Trophoblast cell (in vitro differentiated cells and primary cell): ENCODE measurements around the gene HAND2.

ENCODE experiments used
- DNase-seq, 2 donors: peaks; one replicate each; pipeline ENCODE4 v3.0.0-alpha.2; 2016
- H2AFZ ChIP-seq: 2 replicates; pipeline ENCODE4 v1.6.1; 2013; ENCODE audit warnings: low read length, moderate library complexity, mild to moderate bottlenecking; ENCODE audit not compliant: insufficient read depth, poor library complexity
- H2AK5ac ChIP-seq: 2 replicates; pipeline ENCODE4 v1.6.1; 2013; ENCODE audit warnings: mild to moderate bottlenecking, low read length
- H2BK120ac ChIP-seq: 2 replicates; pipeline ENCODE4 v1.6.1; 2013; ENCODE audit warnings: low read length, mild to moderate bottlenecking, moderate library complexity; ENCODE audit not compliant: insufficient read depth, poor library complexity
- H2BK12ac ChIP-seq: 2 replicates; pipeline ENCODE4 v1.6.1; 2013; ENCODE audit warnings: mild to moderate bottlenecking, low read length, moderate library complexity
- H2BK5ac ChIP-seq: 2 replicates; pipeline ENCODE4 v1.6.1; 2013; ENCODE audit warnings: low read length, low read depth, moderate library complexity, mild to moderate bottlenecking; ENCODE audit not compliant: poor library complexity
- H3K14ac ChIP-seq: 2 replicates; pipeline ENCODE4 v1.6.1; 2013; ENCODE audit warnings: mild to moderate bottlenecking, low read length
- H3K18ac ChIP-seq: 2 replicates; pipeline ENCODE4 v1.6.1; 2013; ENCODE audit warnings: mild to moderate bottlenecking, low read length
- H3K23ac ChIP-seq: 2 replicates; pipeline ENCODE4 v1.6.1; 2013; ENCODE audit warnings: low read length
- H3K27ac ChIP-seq: 2 replicates; pipeline ENCODE4 v1.5.1; 2013; ENCODE audit warnings: low read depth, mild to moderate bottlenecking, inconsistent platforms, low read length, moderate library complexity
- H3K27me3 ChIP-seq: 2 replicates; pipeline ENCODE4 v1.6.1; 2013; ENCODE audit warnings: inconsistent platforms, mild to moderate bottlenecking, low read length, moderate library complexity; ENCODE audit not compliant: insufficient read depth
- H3K36me3 ChIP-seq, 2 experiments: 1 replicate in 1 of 2; 2 replicates in 1 of 2; pipeline ENCODE4 v1.6.1; 2013; ENCODE audit warnings: low read length in 2 of 2, mild to moderate bottlenecking in 2 of 2, moderate library complexity in 1 of 2; ENCODE audit not compliant: insufficient read depth in 2 of 2, control insufficient read depth in 1 of 2
- H3K4ac ChIP-seq: 2 replicates; pipeline ENCODE4 v1.6.1; 2013; ENCODE audit warnings: low read depth, mild to moderate bottlenecking, low read length, moderate library complexity
- H3K4me1 ChIP-seq, 2 experiments: 1 replicate in 1 of 2; 2 replicates in 1 of 2; pipeline ENCODE4 v1.6.1; 2013; ENCODE audit warnings: low read length in 2 of 2, mild to moderate bottlenecking in 2 of 2, moderate library complexity in 1 of 2; ENCODE audit not compliant: insufficient read depth in 2 of 2, control insufficient read depth in 1 of 2
- H3K4me2 ChIP-seq: 2 replicates; pipeline ENCODE4 v1.6.1; 2013; ENCODE audit warnings: inconsistent platforms, mild to moderate bottlenecking, low read length, moderate library complexity
- H3K4me3 ChIP-seq: 2 replicates; pipeline ENCODE4 v1.5.1; 2013; ENCODE audit warnings: mild to moderate bottlenecking, low read depth, low read length, inconsistent platforms
- H3K79me1 ChIP-seq: one replicate; pipeline ENCODE4 v1.6.1; 2013; ENCODE audit warnings: low read length
- H3K79me2 ChIP-seq: 2 replicates; pipeline ENCODE4 v1.6.1; 2013; ENCODE audit warnings: low read length, mild to moderate bottlenecking; ENCODE audit not compliant: control insufficient read depth, insufficient read depth, poor library complexity
- H3K9ac ChIP-seq: 2 replicates; pipeline ENCODE4 v1.6.1; 2013; ENCODE audit warnings: mild to moderate bottlenecking, low read length
- H3K9me3 ChIP-seq: 2 replicates; pipeline ENCODE4 v1.6.1; 2013; ENCODE audit warnings: low read depth, mild to moderate bottlenecking, control low read depth, inconsistent platforms, low read length; ENCODE audit not compliant: insufficient read depth
- H4K12ac ChIP-seq: 2 replicates; pipeline ENCODE4 v1.6.1; 2013; ENCODE audit warnings: low read depth, mild to moderate bottlenecking, low read length, moderate library complexity
- H4K8ac ChIP-seq: 2 replicates; pipeline ENCODE4 v1.6.1; 2013; ENCODE audit warnings: low read depth, mild to moderate bottlenecking, low read length, moderate library complexity
- H4K91ac ChIP-seq: one replicate; pipeline ENCODE4 v1.6.1; 2013; ENCODE audit warnings: low read depth, mild to moderate bottlenecking, low read length, moderate library complexity
- WGBS: extraction: QIAGEN DNeasy Blood & Tissue Kit; methylation state at CpG from one replicate; pipeline ENCODE4 v1.1.7; 2013; ENCODE audit warnings: missing lambda C conversion rate; ENCODE audit not compliant: insufficient read length, insufficient coverage; ENCODE audit errors: extremely low coverage; 5-methylcytosine and 5-hydroxymethylcytosine counted together

Gene HAND2

DNA sequence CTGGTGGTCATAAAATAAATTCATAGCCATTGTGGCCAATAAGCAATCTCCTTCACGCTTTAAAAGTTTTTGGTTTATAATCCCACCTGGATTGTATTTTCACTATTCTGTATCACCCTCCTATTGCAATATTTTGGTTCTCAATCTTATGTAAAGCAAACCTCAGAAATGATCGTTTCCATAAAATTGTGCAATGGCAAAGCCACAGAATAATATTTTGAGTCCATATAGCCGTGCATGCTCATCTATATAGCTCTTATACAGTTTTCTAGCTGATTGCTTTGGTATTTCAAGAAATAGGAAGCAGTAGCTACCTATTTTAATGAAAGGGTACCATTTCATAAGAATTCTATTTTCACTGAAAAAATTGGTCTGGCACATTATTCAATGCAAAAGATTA, 10.0 kb upstream of the HAND2 start:
- no CpG with 5 or more reads among the region's 3 CpGs for WGBS

DNA sequence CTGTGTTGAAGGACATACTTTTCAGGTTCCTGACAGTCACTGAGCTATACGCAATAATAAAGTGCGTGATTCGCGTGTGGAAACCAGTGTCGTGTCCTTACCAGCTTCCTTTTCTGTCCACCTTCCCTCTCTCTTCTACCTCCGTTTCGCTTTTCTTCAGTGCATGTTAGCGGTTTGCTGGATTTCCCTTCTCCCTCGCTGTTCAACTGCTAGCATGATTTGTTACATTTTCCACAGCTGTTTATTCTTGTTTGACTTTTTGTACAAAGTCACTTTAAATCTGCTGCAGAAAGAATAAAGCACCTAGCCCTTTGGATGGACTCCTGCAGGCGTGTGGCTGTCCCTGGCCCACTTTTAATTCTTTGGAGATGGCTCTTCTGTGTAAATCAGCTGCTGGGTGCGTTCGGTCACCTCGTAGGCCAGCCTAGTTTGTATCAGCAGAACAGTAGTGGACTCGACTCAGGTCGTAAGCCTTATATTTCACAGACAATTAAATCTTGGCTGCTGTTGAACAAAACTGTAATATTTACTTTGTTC, 8.9 kb upstream of the HAND2 start:
- Histone ChIP-seq H3K36me3 (no peaks in the 10 kb centered on the region), H3K9ac (no peak overlapping the region), H2BK120ac (no peak overlapping the region), H3K4ac (no peak overlapping the region), H2BK12ac (no peak overlapping the region), H3K27me3 (peaks cover 43% of the 10 kb centered on the region), H3K79me2 (no peaks in the 10 kb centered on the region), H3K23ac (no peak overlapping the region), H3K4me3 (no peak overlapping the region), H4K91ac (no peak overlapping the region), H2BK5ac (no peak overlapping the region), H3K27ac (no peak overlapping the region), H2AFZ (peak overlapping the region; percentile 5), H3K14ac (no peak overlapping the region), H3K4me2 (peak overlapping the region; percentile 60), H3K9me3 (peaks cover 2% of the 10 kb centered on the region), H4K12ac (no peak overlapping the region), H2AK5ac (no peak overlapping the region), H3K79me1 (no peaks in the 10 kb centered on the region), H4K8ac (no peak overlapping the region), H3K18ac (no peak overlapping the region), H3K4me1 (peaks cover 10% of the 10 kb centered on the region in 2 experiments)
- no peak for DNase-seq
- no CpG with 5 or more reads among the region's 15 CpGs for WGBS

More for the DNA sequence above, 10.0 kb upstream of the HAND2 start:
- Histone ChIP-seq H3K9ac (no peak overlapping the region), H3K79me1 (no peaks in the 10 kb centered on the region), H2BK5ac (no peak overlapping the region), H3K4me3 (no peak overlapping the region), H4K8ac (no peak overlapping the region), H3K18ac (no peak overlapping the region), H3K9me3 (peaks cover 2% of the 10 kb centered on the region), H3K27me3 (peaks cover 37% of the 10 kb centered on the region), H4K12ac (no peak overlapping the region), H2BK12ac (no peak overlapping the region), H3K4me1 (peaks cover 10% of the 10 kb centered on the region in 2 experiments), H3K23ac (no peak overlapping the region), H3K4ac (no peak overlapping the region), H3K36me3 (no peaks in the 10 kb centered on the region), H2BK120ac (no peak overlapping the region), H3K4me2 (no peak overlapping the region), H2AK5ac (no peak overlapping the region), H3K79me2 (no peaks in the 10 kb centered on the region), H3K27ac (no peak overlapping the region), H2AFZ (no peak overlapping the region), H4K91ac (no peak overlapping the region), H3K14ac (no peak overlapping the region)
- no peak for DNase-seq

DNA sequence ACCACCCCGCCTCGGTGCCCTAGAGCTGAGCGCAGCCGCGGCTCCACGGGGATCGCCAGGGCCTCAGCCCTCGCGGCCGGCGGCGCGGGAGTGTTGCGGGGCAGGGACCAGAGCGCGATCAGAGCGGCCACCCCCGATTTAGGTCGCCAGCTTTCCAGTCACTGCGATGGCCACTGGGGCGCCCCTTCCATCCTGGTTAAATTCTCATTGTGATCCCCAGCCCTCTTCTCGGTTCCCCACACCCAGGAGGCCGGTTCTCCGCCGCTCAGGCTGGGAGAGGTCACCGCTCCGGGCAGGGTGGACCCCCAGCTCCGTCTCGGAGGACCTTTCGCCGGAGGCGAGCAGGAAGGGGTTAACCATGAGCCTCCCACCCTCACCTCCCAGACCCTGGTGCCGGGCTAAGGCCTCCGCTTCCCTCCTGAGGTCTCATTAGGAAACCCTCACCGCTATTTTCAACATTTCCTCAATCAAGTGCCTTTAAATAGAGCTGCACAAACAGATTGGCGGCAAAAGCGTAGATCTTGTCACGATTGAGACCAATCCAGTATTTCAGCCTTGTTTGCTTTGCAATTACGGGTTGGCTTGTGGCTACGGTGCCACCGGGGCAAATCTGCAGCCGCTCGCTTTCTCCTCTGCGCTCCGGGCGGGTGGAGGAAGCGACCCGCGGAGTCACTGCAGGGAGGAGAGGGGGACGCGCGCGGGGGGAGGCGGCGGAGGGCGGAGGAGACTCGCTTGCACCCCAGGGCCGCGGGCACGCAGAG, 8.3 kb upstream of the HAND2 start:
- H2BK5ac ChIP-seq: no peak overlapping the region
- H2AK5ac ChIP-seq: no peak overlapping the region
- no peak overlapping the region for H2BK120ac ChIP-seq
- H3K27me3 ChIP-seq: peaks cover 49% of the 10 kb centered on the region
- WGBS: no CpG with 5 or more reads among the region's 60 CpGs
- H2AFZ ChIP-seq: peak overlapping the region; percentile 26
- H3K79me2 ChIP-seq: no peaks in the 10 kb centered on the region
- H3K4me3 ChIP-seq: no peak overlapping the region
- H3K4me2 ChIP-seq: peak overlapping the region; percentile 60
- no peak overlapping the region for H3K18ac ChIP-seq
- peaks cover 10% of the 10 kb centered on the region in 2 experiments for H3K4me1 ChIP-seq
- H3K14ac ChIP-seq: no peak overlapping the region
- no peak overlapping the region for H3K9ac ChIP-seq
- no peaks in the 10 kb centered on the region for H3K79me1 ChIP-seq
- H4K12ac ChIP-seq: no peak overlapping the region
- no peak overlapping the region for H3K4ac ChIP-seq
- peak in 1 of 2 donors; percentile 18 for DNase-seq
- no peak overlapping the region for H3K23ac ChIP-seq
- H3K9me3 ChIP-seq: peaks cover 2% of the 10 kb centered on the region
- no peaks in the 10 kb centered on the region for H3K36me3 ChIP-seq
- no peak overlapping the region for H3K27ac ChIP-seq
- H2BK12ac ChIP-seq: no peak overlapping the region
- no peak overlapping the region for H4K8ac ChIP-seq
- no peak overlapping the region for H4K91ac ChIP-seq

DNA sequence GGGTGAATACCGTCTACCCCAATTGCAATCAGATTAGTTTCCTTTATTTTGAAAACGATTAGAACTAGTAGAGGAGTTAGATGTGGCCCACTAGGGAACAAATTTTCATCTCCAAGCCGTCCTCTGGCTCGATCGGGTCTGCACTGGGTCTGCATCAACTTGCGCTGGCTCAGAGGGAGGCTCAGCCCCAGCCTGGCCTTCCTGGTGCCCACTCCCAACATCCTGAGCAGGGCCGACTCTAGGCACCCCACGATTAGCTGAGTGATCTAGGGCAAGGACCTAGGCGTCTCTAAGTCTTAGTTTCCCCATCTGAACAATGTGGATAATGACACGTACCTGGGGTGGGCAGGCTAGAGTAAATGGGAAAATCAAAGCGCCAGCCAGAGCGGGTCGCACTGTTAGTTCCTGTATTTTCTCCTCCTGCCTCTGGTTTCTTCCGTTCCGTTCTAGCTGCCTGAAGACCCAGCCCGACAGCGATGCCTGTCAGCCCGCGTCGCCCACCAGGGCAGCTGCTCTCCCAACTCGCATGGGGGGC, 7.7 kb upstream of the HAND2 start:
- Histone ChIP-seq H3K23ac (no peak overlapping the region), H3K4me1 (peaks cover 10% of the 10 kb centered on the region in 2 experiments), H3K79me2 (no peaks in the 10 kb centered on the region), H2BK120ac (no peak overlapping the region), H2BK5ac (no peak overlapping the region), H4K91ac (no peak overlapping the region), H3K27ac (no peak overlapping the region), H3K79me1 (no peaks in the 10 kb centered on the region), H4K12ac (no peak overlapping the region), H3K27me3 (peaks cover 55% of the 10 kb centered on the region), H3K18ac (no peak overlapping the region), H2AFZ (peak overlapping the region; percentile 26), H2BK12ac (no peak overlapping the region), H2AK5ac (no peak overlapping the region), H3K36me3 (no peaks in the 10 kb centered on the region), H3K9me3 (peaks cover 5% of the 10 kb centered on the region), H3K4ac (no peak overlapping the region), H3K14ac (no peak overlapping the region), H3K4me3 (no peak overlapping the region), H3K9ac (no peak overlapping the region), H4K8ac (no peak overlapping the region), H3K4me2 (peak overlapping the region; percentile 60)
- no peak for DNase-seq
- WGBS: no CpG with 5 or more reads among the region's 21 CpGs
